ENCODE results near the gene ADARB1.

DNA sequence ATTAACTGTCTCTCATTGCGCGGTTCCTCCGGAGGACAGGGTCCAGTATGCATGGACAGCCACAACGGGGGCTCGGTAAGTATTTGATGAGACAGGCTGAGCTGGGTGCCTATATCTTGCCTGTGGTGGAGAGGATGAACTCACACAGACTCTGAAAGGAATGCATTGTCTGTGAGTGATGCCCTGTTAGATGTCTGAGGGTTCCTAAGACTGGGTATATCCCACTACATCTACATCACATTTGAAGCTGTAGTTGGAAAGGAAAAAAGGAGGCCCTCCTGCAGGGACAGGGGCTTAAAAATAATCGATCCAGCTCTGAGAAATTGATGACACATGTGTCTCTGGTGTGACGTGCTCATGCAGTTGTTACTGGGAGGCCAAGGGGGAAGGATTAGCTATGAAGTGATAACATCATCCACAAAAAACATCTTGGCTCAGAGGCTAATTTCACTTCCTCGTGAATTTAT, 1.9 kb downstream of the ADARB1 start:
- TF ChIP-seq, protein P1, sequence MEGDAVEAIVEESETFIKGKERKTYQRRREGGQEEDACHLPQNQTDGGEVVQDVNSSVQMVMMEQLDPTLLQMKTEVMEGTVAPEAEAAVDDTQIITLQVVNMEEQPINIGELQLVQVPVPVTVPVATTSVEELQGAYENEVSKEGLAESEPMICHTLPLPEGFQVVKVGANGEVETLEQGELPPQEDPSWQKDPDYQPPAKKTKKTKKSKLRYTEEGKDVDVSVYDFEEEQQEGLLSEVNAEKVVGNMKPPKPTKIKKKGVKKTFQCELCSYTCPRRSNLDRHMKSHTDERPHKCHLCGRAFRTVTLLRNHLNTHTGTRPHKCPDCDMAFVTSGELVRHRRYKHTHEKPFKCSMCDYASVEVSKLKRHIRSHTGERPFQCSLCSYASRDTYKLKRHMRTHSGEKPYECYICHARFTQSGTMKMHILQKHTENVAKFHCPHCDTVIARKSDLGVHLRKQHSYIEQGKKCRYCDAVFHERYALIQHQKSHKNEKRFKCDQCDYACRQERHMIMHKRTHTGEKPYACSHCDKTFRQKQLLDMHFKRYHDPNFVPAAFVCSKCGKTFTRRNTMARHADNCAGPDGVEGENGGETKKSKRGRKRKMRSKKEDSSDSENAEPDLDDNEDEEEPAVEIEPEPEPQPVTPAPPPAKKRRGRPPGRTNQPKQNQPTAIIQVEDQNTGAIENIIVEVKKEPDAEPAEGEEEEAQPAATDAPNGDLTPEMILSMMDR (IDR thresholded peaks at IDR 0.05; ENCODE audit: poor library complexity), result no peak
- TF ChIP-seq EZH2 (IDR thresholded peaks at IDR 0.05; ENCODE audit: borderline replicate concordance) (no peak), EZH2phosphoT487 (IDR thresholded peaks at IDR 0.05; ENCODE audit: low read depth, severe bottlenecking, unreplicated experiment) (no peak)
